Measurements from ENCODE around the gene GABBR2. TPM values are rescaled to one million over a fixed set of nuclear protein-coding genes. Genes with fewer than 3 reads are reported as not detected.
A peak's percentile ranks its signal among the peaks of the same experiment; 100 is the strongest.

GABBR2 gene
- total RNA-seq, 4 donors from 2014 or later, result 2.4 to 13.6 (median 10.0) TPM

DNA sequence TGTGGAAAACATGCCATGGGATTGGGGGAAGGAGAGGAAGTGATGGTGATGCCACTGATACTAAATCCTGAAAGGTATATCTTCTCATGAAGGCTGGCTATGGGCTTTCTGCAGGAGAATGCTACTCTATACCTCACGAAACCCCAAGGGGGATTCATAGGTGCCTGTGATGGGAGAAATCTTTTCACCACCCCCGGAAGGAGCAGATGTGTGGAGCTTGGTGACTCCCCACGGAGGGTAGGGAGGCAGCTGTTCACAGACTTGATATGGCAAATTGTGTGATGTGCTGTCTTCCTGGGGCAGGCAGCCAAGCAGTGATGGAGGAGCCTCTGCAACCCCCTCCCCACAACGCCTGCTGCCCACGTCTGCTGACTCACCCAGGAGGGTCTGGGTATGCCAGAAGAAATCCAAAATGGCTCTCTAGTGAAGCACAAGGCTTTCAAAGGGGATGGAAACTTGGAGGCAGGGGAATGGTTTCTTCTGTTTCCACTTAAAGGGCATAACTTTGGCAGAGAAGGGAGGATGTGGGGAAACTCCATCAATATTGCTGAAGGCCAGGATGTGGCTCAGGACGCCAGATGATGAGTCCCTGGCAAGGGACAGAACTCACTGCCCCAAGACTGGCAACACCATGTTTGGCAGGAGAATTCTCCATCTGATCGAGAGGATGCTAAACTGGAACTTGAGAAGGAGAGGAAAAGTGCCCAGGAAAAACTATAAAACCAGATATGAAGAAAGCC lies 188.3 kb downstream of the GABBR2 start:
- H3K27ac ChIP-seq, result no peak overlapping the region
- peaks cover 11 to 19% of the 10 kb centered on the region in 2 donors for H3K4me1 ChIP-seq
- TF ChIP-seq POLR2A (IDR thresholded peaks at IDR 0.05), result no peak
- TF ChIP-seq, protein P1, sequence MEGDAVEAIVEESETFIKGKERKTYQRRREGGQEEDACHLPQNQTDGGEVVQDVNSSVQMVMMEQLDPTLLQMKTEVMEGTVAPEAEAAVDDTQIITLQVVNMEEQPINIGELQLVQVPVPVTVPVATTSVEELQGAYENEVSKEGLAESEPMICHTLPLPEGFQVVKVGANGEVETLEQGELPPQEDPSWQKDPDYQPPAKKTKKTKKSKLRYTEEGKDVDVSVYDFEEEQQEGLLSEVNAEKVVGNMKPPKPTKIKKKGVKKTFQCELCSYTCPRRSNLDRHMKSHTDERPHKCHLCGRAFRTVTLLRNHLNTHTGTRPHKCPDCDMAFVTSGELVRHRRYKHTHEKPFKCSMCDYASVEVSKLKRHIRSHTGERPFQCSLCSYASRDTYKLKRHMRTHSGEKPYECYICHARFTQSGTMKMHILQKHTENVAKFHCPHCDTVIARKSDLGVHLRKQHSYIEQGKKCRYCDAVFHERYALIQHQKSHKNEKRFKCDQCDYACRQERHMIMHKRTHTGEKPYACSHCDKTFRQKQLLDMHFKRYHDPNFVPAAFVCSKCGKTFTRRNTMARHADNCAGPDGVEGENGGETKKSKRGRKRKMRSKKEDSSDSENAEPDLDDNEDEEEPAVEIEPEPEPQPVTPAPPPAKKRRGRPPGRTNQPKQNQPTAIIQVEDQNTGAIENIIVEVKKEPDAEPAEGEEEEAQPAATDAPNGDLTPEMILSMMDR (IDR thresholded peaks at IDR 0.05), result no peak
- no peaks in the 10 kb centered on the region for H3K36me3 ChIP-seq
- DNase-seq, result no peak
- no peaks in the 10 kb centered on the region for H3K9me3 ChIP-seq
- no peaks in the 10 kb centered on the region for H3K27me3 ChIP-seq
- 74 to 85% methylated on average over 7 of the region's 7 CpGs for WGBS, 2 donors
- intact Hi-C loops (cut with DNase I), result no loop called here
- H3K4me3 ChIP-seq (replicated peaks in 1 of 3), result no peak overlapping the region

DNA sequence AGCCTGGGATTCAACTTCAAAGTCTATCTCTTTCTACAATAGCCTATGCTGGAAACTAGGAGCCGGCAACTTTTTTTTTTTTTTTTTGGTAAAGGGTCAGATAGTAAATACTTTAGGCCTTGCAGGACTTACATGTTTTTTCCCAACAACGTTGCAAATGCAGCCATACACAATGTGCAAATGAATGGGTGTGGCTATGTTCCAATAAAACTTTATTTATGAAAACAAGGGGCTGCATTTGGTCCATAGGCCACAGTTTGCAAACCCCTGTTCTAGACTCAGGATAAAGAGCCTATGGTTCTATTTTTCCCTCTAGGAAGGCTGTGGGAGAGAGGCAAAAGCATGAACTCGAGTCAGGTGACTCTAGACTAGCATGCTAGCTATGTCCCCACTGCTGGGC lies 189.1 kb downstream of the GABBR2 start:
- DNase-seq, result no peak
- Histone ChIP-seq H3K27me3 (no peaks in the 10 kb centered on the region), H3K27ac (peak overlapping the region in 1 of 3 donors; percentile 28), H3K4me3 (replicated peaks in 1 of 3) (no peak overlapping the region), H3K36me3 (no peaks in the 10 kb centered on the region), H3K9me3 (no peaks in the 10 kb centered on the region), H3K4me1 (peaks cover 11 to 19% of the 10 kb centered on the region in 2 donors)
- intact Hi-C loops (cut with DNase I), result no loop called here
- WGBS, 2 donors, result 81 to 89% methylated on average over 3 of the region's 3 CpGs
- TF ChIP-seq, protein P1 (IDR thresholded peaks at IDR 0.05), result no peak
- TF ChIP-seq POLR2A (IDR thresholded peaks at IDR 0.05), result no peak

DNA sequence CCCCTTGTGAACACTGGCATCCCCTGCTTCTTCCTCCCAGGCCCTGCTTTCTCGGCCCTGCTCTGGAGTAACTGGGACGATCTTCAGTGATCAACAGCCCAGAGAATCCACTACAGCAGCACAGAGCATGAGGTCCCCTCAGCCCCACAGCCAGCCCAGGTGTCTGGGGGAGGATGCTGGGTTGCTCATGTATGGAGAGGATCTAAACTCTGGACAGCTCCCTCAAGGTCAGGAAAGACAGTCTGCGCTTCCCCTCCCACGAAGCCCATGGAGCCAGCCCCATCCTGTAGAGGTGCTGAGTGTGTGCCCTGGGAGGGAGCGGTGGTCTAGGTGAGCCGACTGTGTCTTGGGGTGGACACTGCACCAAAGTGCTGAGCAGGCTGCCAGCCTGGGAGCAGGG lies 190.2 kb downstream of the GABBR2 start:
- no peak for TF ChIP-seq POLR2A (IDR thresholded peaks at IDR 0.05)
- TF ChIP-seq, protein P1 (IDR thresholded peaks at IDR 0.05), result no peak
- intact Hi-C loops (cut with DNase I), result no loop called here
- DNase-seq, result peak; percentile 25 to 29

DNA sequence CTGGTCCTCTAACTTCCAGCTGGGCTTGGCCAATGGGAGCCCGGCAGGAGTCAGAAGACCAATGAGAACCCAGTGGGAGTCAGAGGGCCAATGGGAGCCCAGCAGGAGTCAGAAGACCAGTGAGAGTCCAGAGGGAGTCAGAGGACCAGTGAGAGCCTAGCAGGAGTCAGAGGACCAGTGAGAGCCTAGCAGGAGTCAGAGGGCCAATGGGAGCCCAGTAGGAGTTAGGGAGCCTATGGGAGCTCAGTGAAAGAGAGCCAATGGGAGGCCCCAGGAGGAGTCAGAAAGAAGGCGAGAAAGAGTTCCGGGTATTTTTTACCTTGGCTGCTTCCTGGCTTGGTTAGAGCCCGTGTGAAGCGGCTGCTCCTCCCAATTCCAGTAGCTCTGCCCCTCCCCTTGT lies 191.0 kb downstream of the GABBR2 start:
- no peak for DNase-seq
- 75 to 80% methylated on average over 4 to 5 of the region's 5 CpGs for WGBS, 2 donors
- Histone ChIP-seq H3K4me3 (replicated peaks in 1 of 3) (no peak overlapping the region), H3K36me3 (no peaks in the 10 kb centered on the region), H3K27ac (no peak overlapping the region), H3K9me3 (no peaks in the 10 kb centered on the region), H3K27me3 (no peaks in the 10 kb centered on the region), H3K4me1 (peaks cover 11 to 19% of the 10 kb centered on the region in 2 donors)
- intact Hi-C loops (cut with DNase I), result no loop called here
- no peak for TF ChIP-seq POLR2A (IDR thresholded peaks at IDR 0.05)
- TF ChIP-seq, protein P1 (IDR thresholded peaks at IDR 0.05), result no peak

More for the DNA sequence above, 190.2 kb downstream of the GABBR2 start:
- Histone ChIP-seq H3K27me3 (no peaks in the 10 kb centered on the region), H3K4me3 (replicated peaks in 1 of 3) (no peak overlapping the region), H3K9me3 (no peaks in the 10 kb centered on the region), H3K36me3 (no peaks in the 10 kb centered on the region), H3K4me1 (peaks cover 11 to 19% of the 10 kb centered on the region in 2 donors), H3K27ac (peak overlapping the region in 2 of 3 donors; percentile 17 to 36)
- WGBS, 2 donors, result 61 to 63% methylated on average over 4 to 6 of the region's 6 CpGs

DNA sequence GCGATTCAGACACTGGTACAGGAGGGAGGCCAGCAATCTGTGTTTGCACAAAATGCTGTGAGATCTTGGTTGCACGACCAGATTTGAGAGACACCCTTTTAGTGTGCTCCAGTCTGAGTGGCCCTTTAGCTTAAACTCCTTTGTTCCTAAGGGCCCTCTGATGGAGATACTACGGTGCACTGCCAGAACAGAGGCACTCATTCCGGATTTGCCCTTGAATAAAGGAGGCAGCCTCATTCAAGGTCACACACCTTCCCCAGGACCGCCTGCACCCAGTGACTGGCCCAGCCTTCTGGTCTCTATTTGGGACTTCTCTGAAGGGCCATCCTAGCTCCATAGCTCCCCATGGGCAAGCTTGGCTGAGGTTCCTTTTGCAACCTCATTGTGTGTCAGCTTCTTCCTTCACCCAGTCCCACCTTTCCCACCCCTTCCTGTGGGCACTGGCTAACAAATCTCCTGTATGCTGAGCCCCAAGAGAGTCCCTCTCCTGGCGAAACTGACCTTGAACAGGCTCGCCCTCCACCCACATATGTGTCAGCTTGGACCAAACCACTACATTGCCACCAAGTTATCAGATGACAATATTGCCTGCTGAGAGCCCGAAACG lies 191.7 kb downstream of the GABBR2 start:
- Histone ChIP-seq H3K4me3 (replicated peaks in 1 of 3) (no peak overlapping the region), H3K36me3 (no peaks in the 10 kb centered on the region), H3K27ac (no peak overlapping the region), H3K9me3 (no peaks in the 10 kb centered on the region), H3K27me3 (no peaks in the 10 kb centered on the region), H3K4me1 (peaks cover 11 to 19% of the 10 kb centered on the region in 2 donors)
- 79 to 81% methylated on average over 9 of the region's 9 CpGs for WGBS, 2 donors
- TF ChIP-seq, protein P1 (IDR thresholded peaks at IDR 0.05), result no peak
- no peak for TF ChIP-seq POLR2A (IDR thresholded peaks at IDR 0.05)
- intact Hi-C loops (cut with DNase I), result no loop called here
- no peak for DNase-seq
